Endothelial cell of umbilical vein (primary cell): ENCODE results near the gene UFSP1. TPM values are rescaled to one million over a fixed set of nuclear protein-coding genes. Genes with fewer than 3 reads are reported as not detected.
"Not testable (repeated sequence)": the region's sequence is repeated elsewhere in the genome, so short reads cannot be mapped to it uniquely, and the experiment has no call there.

Experiments used
- BruUV-seq: library from RNA; stranded (reverse); fragments of 400-500 nt; replicated peaks from 2 replicates; lab custom pipeline; 2021; lab: Mats Ljungman, UMichigan
- CTCF ChIA-PET: fragments of 300-600, 350-600 bp; sonication (Branson Sonifier 250); formaldehyde crosslinking; loops from one replicate; lab custom pipeline; 2021; ENCODE audit warnings: antibody characterized with exemption, inconsistent platforms; lab: Charles Lee
- POLR2A ChIA-PET: fragments of 300-600, 350-600 bp; sonication (Branson Sonifier 250); formaldehyde crosslinking; loops from one replicate; lab custom pipeline; 2021; ENCODE audit warnings: antibody characterized with exemption, inconsistent platforms; lab: Charles Lee
- DNase-seq: peaks from one replicate; pipeline ENCODE4 v3.0.0-alpha.2; 2011; ENCODE audit warnings: low read depth, low spot score
- FAIRE-seq: peaks from 2 replicates; lab custom pipeline; 2011; peaks lifted over from hg19 to GRCh38; lab: Jason Lieb, UNC
- H2AFZ ChIP-seq: 2 replicates; pipeline ENCODE4 v1.6.0; 2012; ENCODE audit warnings: low read depth, low read length, control low read depth, inconsistent platforms
- H3K27ac ChIP-seq: 2 replicates; pipeline ENCODE4 v1.5.1; 2011; ENCODE audit warnings: low read depth, mild to moderate bottlenecking, control low read depth, low read length, moderate library complexity; ENCODE audit not compliant: insufficient read depth
- H3K27me3 ChIP-seq, 2 experiments: 2 replicates each; pipeline versions ENCODE4 v1.6.0 to v1.6.1; 2011; ENCODE audit warnings: low read length in 2 of 2, mixed read lengths in 1 of 2; ENCODE audit not compliant: control insufficient read depth in 2 of 2, insufficient read depth in 2 of 2
- H3K36me3 ChIP-seq, 2 experiments: 2 replicates in 1 of 2; 3 replicates in 1 of 2; pipeline ENCODE4 v1.5.1; 2011; ENCODE audit warnings: low read length in 2 of 2, mild to moderate bottlenecking in 1 of 2, moderate library complexity in 1 of 2; ENCODE audit not compliant: control insufficient read depth in 2 of 2, insufficient read depth in 2 of 2; ENCODE audit errors: extremely low read depth in 1 of 2
- H3K4me1 ChIP-seq: 3 replicates; pipeline ENCODE4 v1.5.1; 2011; ENCODE audit warnings: mild to moderate bottlenecking, low read length; ENCODE audit not compliant: control insufficient read depth, insufficient read depth; ENCODE audit errors: extremely low read depth
- H3K4me2 ChIP-seq: 2 replicates; pipeline ENCODE4 v1.6.1; 2011; ENCODE audit warnings: low read length, control low read depth, mixed read lengths; ENCODE audit not compliant: insufficient read depth
- H3K4me3 ChIP-seq, 3 experiments: fragments of 200-600 bp in 1 of 3; sonication (generic), shearing (Covaris generic) in 1 of 3; replicated peaks in 1 of 3; 2 replicates each; pipeline ENCODE4 v1.5.1; 2011 to 2016; ENCODE audit warnings: control low read depth in 3 of 3, low read length in 3 of 3, mild to moderate bottlenecking in 2 of 3, inconsistent platforms in 1 of 3, low read depth in 1 of 3, moderate library complexity in 1 of 3; ENCODE audit not compliant: insufficient read depth in 1 of 3
- H3K79me2 ChIP-seq: 2 replicates; pipeline ENCODE4 v1.6.0; 2012; ENCODE audit warnings: low read length, inconsistent platforms; ENCODE audit not compliant: control insufficient read depth, insufficient read depth
- H3K9ac ChIP-seq: replicated peaks from 2 replicates; pipeline ENCODE3; 2011; ENCODE audit warnings: low read length, control low read depth; ENCODE audit not compliant: insufficient read depth; ENCODE audit errors: extremely low read depth
- H3K9me1 ChIP-seq: replicated peaks from 3 replicates; pipeline ENCODE4 v1.6.0; 2011; ENCODE audit warnings: mild to moderate bottlenecking, low read length; ENCODE audit not compliant: control insufficient read depth, insufficient read depth; ENCODE audit errors: extremely low read depth
- H3K9me3 ChIP-seq: replicated peaks from 2 replicates; pipeline ENCODE4 v1.5.1; 2012; ENCODE audit warnings: low read length, inconsistent platforms; ENCODE audit not compliant: control insufficient read depth, insufficient read depth
- H4K20me1 ChIP-seq: replicated peaks from 2 replicates; pipeline ENCODE3; 2011; ENCODE audit warnings: mild to moderate bottlenecking, low read length; ENCODE audit not compliant: control insufficient read depth, insufficient read depth; ENCODE audit errors: extremely low read depth
- CTCF ChIP-seq, 2 donors: IDR thresholded peaks; 1 replicate in 1 of 2; 2 replicates in 1 of 2; pipeline ENCODE4 v1.5.1; 2011; ENCODE audit warnings: low read length in 2 of 2, mild to moderate bottlenecking in 2 of 2, moderate library complexity in 2 of 2, control low read depth in 1 of 2, inconsistent platforms in 1 of 2, low read depth in 1 of 2; ENCODE audit not compliant: insufficient read depth in 1 of 2; ENCODE audit errors: extremely low read depth in 1 of 2
- EZH2 ChIP-seq: IDR thresholded peaks from 2 replicates; pipeline ENCODE4 v1.6.1; 2012; ENCODE audit warnings: borderline replicate concordance, low read depth, mild to moderate bottlenecking, moderate library complexity, low read length, inconsistent platforms; ENCODE audit not compliant: severe bottlenecking
- FOS ChIP-seq: IDR thresholded peaks from 2 replicates; pipeline ENCODE4 v1.6.1; 2011; ENCODE audit warnings: mild to moderate bottlenecking, low read length, moderate library complexity, borderline replicate concordance; ENCODE audit not compliant: insufficient read depth
- GATA2 ChIP-seq: IDR thresholded peaks from 2 replicates; pipeline ENCODE4 v1.7.0; 2011; ENCODE audit warnings: low read depth, mild to moderate bottlenecking, moderate library complexity, mixed read lengths, low read length; ENCODE audit not compliant: insufficient read length, insufficient read depth
- JUN ChIP-seq: IDR thresholded peaks from 2 replicates; pipeline ENCODE4 v1.6.1; 2011; ENCODE audit warnings: borderline replicate concordance, low read depth; ENCODE audit not compliant: insufficient read length, insufficient read depth
- MAX ChIP-seq: IDR thresholded peaks from 2 replicates; pipeline ENCODE4 v1.6.1; 2011; ENCODE audit not compliant: insufficient read depth, insufficient read length
- MYC ChIP-seq: IDR thresholded peaks from one replicate; pipeline ENCODE4 v1.6.1; 2011; ENCODE audit warnings: mild to moderate bottlenecking, low read depth, low read length
- POLR2A ChIP-seq: IDR thresholded peaks from 2 replicates; pipeline ENCODE4 v1.6.1; 2012; ENCODE audit warnings: low read depth, mild to moderate bottlenecking, control low read depth, low read length
- POLR2AphosphoS5 ChIP-seq: IDR thresholded peaks from 2 replicates; pipeline ENCODE4 v1.6.1; 2012; ENCODE audit warnings: low read depth, mild to moderate bottlenecking, control low read depth, low read length, moderate library complexity; ENCODE audit not compliant: insufficient read depth
- dilution Hi-C: fragments of 300-500 bp; cut with MboI; formaldehyde crosslinking; loops from one replicate; pipeline ENCODE4 v1.15.0; 2019; ENCODE audit warnings: low sequenced_read_pairs; ENCODE audit not compliant: extremely low pct_ligation_motif_present
- intact Hi-C: fragments of 100-400 bp; cut with micrococcal nuclease; formaldehyde crosslinking; loops from one replicate; pipeline ENCODE4 v1.10.0; 2022
- polyA plus RNA-seq, 4 experiments: library from polyadenylated mRNA; depleted of rRNA in 3 of 4; stranded (reverse) in 3 of 4; unstranded in 1 of 4; fragments of >200 nt; gene quantifications; 2 replicates each; pipeline versions ENCODE4 v1.2.1 to v1.2.3, GENCODE V29; 2011 to 2012; ENCODE audit warnings: missing spikeins in 1 of 4
- total RNA-seq: library from RNA; stranded (reverse); gene quantifications from 2 replicates; pipeline ENCODE4 v1.2.3, GENCODE V29; 2021

Gene UFSP1
- total and polyA plus RNA-seq, 2 donors (not counting 3 experiments of a cell fraction or from before 2014, with no cell fraction given), result 0.84 to 0.93 TPM

GRCh38 chr7:100935381-100935780, 45.9 kb upstream of the UFSP1 start:
- H3K27me3 ChIP-seq, FAIRE-seq, DNase-seq, H3K4me2 ChIP-seq, CTCF ChIA-PET, H3K4me3 ChIP-seq, BruUV-seq, H2AFZ ChIP-seq, H3K9me1 ChIP-seq, POLR2A ChIA-PET, H3K9me3 ChIP-seq, H3K36me3 ChIP-seq, dilution Hi-C loops, H4K20me1 ChIP-seq, H3K79me2 ChIP-seq, H3K4me1 ChIP-seq, H3K27ac ChIP-seq, intact Hi-C loops, H3K9ac ChIP-seq: not testable (repeated sequence)

DNA sequence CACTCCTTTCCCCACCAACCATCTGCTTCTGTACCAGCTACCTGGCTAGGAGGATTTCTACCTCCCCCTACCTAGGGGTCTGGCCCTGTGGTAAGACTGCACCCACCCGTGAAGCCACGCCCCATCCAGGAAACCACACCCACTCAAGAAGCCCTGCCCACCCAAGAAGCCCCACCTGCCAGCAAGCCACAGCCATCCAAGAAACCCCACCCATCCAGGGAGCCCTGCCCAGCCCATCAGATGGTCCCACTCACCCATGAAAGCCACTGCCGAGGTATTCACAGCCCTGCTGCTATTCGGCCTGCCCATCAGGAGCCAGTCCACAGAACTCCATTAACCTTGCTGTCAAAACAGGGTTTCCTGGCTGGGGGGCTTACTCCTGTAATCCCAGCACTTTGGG, 44.2 kb upstream of the UFSP1 start:
- TF ChIP-seq CTCF (IDR thresholded peaks at IDR 0.05; ENCODE audit: extremely low read depth in 1 of 2, insufficient read depth in 1 of 2, low read depth in 1 of 2, low read length in 2 of 2), result no peak
- TF ChIP-seq FOS, result no peak
- no peak for TF ChIP-seq GATA2
- TF ChIP-seq POLR2AphosphoS5, result no peak
- TF ChIP-seq JUN, result no peak
- TF ChIP-seq MYC, result no peak
- TF ChIP-seq MAX, result no peak
- no peak for TF ChIP-seq EZH2
- TF ChIP-seq POLR2A, result no peak
- BruUV-seq, result no TSS peak
- no peak for FAIRE-seq
- Histone ChIP-seq H3K4me2 (no peak overlapping the region), H3K9ac (no peak overlapping the region), H2AFZ (no peak overlapping the region), H3K27me3 (peaks cover 2 to 6% of the 10 kb centered on the region in 2 experiments), H3K4me3 (no peak overlapping the region), H3K27ac (no peak overlapping the region), H3K79me2 (no peaks in the 10 kb centered on the region), H3K36me3 (no peaks in the 10 kb centered on the region), H3K4me1 (no peaks in the 10 kb centered on the region), H4K20me1 (no peaks in the 10 kb centered on the region), H3K9me3 (no peaks in the 10 kb centered on the region), H3K9me1 (no peaks in the 10 kb centered on the region)
- ChIA-PET CTCF (no interaction called here), POLR2A (no interaction called here)
- intact Hi-C loops, result no loop called here
- no peak for DNase-seq
- dilution Hi-C loops, result no loop called here
